Measurements from ENCODE around the gene CLMN.

The CLMN gene

GRCh38 chr14:95320955-95321600 is 1.4 kb upstream of the CLMN start:
- 0 out of 20 replicates have a peak overlapping the region, but pooled peaks of 1 of the 10 experiments have one; percentile 75 for H3K4me3 ChIP-seq
- H3K36me3 ChIP-seq, result no peaks in the 10 kb centered on the region
- H3K9me3 ChIP-seq (replicated peaks in 1 of 11), result peaks cover 0 to 3% (median 0%) of the 10 kb centered on the region in 11 experiments; a peak in 3 of 22 replicates
- peak overlapping the region in 4 of 11 experiments; percentile 24 to 77 (median 49); a peak in 4 of 22 replicates for H3K9ac ChIP-seq
- peaks cover 0 to 8% (median 0%) of the 10 kb centered on the region in 11 experiments; a peak in 1 of 22 replicates for H4K20me1 ChIP-seq
- peak overlapping the region; percentile 80 to 96 (median 89) for H3K4me2 ChIP-seq
- peaks cover 31 to 51% (median 43%) of the 10 kb centered on the region in 10 experiments for H3K4me1 ChIP-seq
- TF ChIP-seq Cebpa-rat (IDR thresholded peaks at IDR 0.05), result no peak
- H3K27ac ChIP-seq, result peak overlapping the region in 7 of 11 experiments; percentile 11 to 70 (median 54); a peak in 5 of 22 replicates
- H3K27me3 ChIP-seq, result no peaks in the 10 kb centered on the region; a peak in 1 of 22 replicates

DNA sequence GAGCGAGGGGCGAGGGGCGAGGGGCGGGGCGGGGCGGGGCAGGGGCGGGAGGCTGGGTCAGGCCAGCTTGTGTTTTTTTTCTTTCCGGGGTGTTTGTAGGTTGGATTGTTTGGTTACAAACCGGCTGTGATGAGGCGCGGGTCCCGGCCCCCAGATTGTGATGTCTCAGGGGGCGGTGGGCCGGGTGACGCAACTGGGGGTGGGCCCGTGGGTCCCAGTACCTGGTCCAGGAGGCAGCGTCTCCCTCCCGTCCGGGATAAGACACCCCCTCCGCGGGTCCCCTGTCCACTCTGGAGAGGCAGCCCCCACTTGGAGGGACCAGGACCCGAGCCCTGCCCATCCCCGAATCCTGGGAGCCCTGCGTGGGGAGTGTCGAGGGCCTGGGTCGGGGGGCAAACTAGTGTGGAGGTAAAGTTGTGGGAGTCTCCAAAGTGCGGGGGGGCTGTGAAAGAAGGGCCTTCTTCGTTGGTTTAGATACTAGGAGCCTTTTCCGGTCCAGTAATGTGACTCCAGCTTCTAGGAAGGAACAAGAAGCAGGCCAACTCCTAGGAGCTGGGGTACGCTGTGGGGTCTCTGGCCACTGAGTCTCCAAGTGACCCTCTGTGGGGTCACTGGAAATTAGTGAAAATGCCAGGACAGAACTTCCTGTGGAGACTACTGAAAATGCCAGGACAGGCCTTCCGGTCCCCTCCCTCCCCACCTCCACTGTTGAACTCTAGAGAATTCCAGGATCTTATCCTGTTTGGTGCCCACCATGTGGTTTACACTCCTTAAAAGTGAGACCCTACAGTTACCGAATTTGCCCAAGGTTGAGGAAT is 579 bp upstream of the CLMN start:
- peak overlapping the region; percentile 56 to 77 (median 70); a peak in 20 of 22 replicates for H3K9ac ChIP-seq

GRCh38 chr14:95318399-95319311 is 1.1 kb downstream of the CLMN start:
- H3K4me3 ChIP-seq, result peak overlapping the region; percentile 67 to 85 (median 75)
- H3K4me1 ChIP-seq, result peaks cover 53 to 75% (median 67%) of the 10 kb centered on the region in 10 experiments
- no peaks in the 10 kb centered on the region for H3K36me3 ChIP-seq
- TF ChIP-seq Cebpa-rat (IDR thresholded peaks at IDR 0.05), result no peak
- H3K4me2 ChIP-seq, result peak overlapping the region; percentile 84 to 100 (median 98)
- peak overlapping the region in 7 of 11 experiments; percentile 54 to 73 (median 68); a peak in 9 of 22 replicates for H3K27ac ChIP-seq
- H3K9ac ChIP-seq, result peak overlapping the region; percentile 68 to 84 (median 79); a peak in 20 of 22 replicates
- no peaks in the 10 kb centered on the region for H3K9me3 ChIP-seq (replicated peaks in 1 of 11)
- peaks cover 0 to 8% (median 0%) of the 10 kb centered on the region in 11 experiments; a peak in 2 of 22 replicates for H4K20me1 ChIP-seq
- no peaks in the 10 kb centered on the region; a peak in 1 of 22 replicates for H3K27me3 ChIP-seq

More for the DNA sequence above, 579 bp upstream of the CLMN start:
- Histone ChIP-seq H3K27ac (peak overlapping the region; percentile 33 to 71 (median 59); a peak in 18 of 22 replicates), H3K4me3 (peak overlapping the region; percentile 47 to 85 (median 58)), H3K4me1 (peaks cover 39 to 59% (median 50%) of the 10 kb centered on the region in 10 experiments), H3K4me2 (peak overlapping the region; percentile 80 to 96 (median 89)), H3K9me3 (replicated peaks in 1 of 11) (no peaks in the 10 kb centered on the region), H3K36me3 (no peaks in the 10 kb centered on the region), H3K27me3 (no peaks in the 10 kb centered on the region; a peak in 1 of 22 replicates), H4K20me1 (peaks cover 0 to 8% (median 0%) of the 10 kb centered on the region in 11 experiments; a peak in 1 of 22 replicates)
- TF ChIP-seq Cebpa-rat (IDR thresholded peaks at IDR 0.05), result no peak

DNA sequence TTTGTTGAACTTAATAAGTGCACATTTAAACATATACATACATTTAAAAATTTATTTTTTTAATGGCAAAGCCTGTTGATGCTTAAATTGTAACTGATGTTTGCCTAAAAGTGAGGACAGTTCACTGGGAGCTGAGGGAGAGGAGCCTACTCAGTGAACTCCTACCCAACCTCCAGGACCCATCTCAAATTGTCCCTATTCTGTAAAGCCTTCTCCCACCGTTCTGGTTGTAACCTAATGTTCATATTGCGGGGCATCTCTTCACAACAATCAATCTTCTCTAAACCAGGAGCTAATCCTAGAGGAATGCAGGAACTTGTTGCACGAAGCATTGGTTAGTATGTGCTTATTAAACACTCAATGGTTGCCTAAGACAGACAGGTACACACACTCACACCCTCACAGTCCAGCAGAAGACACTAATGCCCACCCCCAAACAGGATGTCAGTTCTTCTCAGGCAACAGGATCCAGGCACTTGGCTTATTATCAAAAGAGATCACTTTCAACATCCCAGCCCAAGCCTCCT is 1.8 kb downstream of the CLMN start:
- H3K4me1 ChIP-seq, result peaks cover 60 to 78% (median 72%) of the 10 kb centered on the region in 10 experiments
- H4K20me1 ChIP-seq, result peaks cover 0 to 8% (median 0%) of the 10 kb centered on the region in 11 experiments; a peak in 2 of 22 replicates
- H3K4me3 ChIP-seq, result no peak overlapping the region
- no peaks in the 10 kb centered on the region for H3K9me3 ChIP-seq (replicated peaks in 1 of 11)
- H3K36me3 ChIP-seq, result no peaks in the 10 kb centered on the region
- TF ChIP-seq Cebpa-rat (IDR thresholded peaks at IDR 0.05), result no peak
- no peak overlapping the region; a peak in 1 of 22 replicates for H3K9ac ChIP-seq
- no peaks in the 10 kb centered on the region; a peak in 1 of 22 replicates for H3K27me3 ChIP-seq
- H3K4me2 ChIP-seq, result peak overlapping the region in 9 of 11 experiments; percentile 84 to 100 (median 98); a peak in 10 of 22 replicates
- no peak overlapping the region for H3K27ac ChIP-seq

- H3K9ac ChIP-seq, result 0 out of 22 replicates have a peak overlapping the region, but pooled peaks of 1 of the 11 experiments have one; percentile 9
- H3K4me3 ChIP-seq, result no peak overlapping the region
- no peak for TF ChIP-seq Cebpa-rat (IDR thresholded peaks at IDR 0.05)
- H3K4me1 ChIP-seq, result peaks cover 61 to 83% (median 76%) of the 10 kb centered on the region in 10 experiments
- H3K27me3 ChIP-seq, result no peaks in the 10 kb centered on the region; a peak in 1 of 22 replicates
- H3K36me3 ChIP-seq, result no peaks in the 10 kb centered on the region
- no peaks in the 10 kb centered on the region for H3K9me3 ChIP-seq (replicated peaks in 1 of 11)
- peaks cover 0 to 8% (median 0%) of the 10 kb centered on the region in 11 experiments; a peak in 2 of 22 replicates for H4K20me1 ChIP-seq
- H3K27ac ChIP-seq, result no peak overlapping the region
- H3K4me2 ChIP-seq, result peak overlapping the region in 3 of 11 experiments; percentile 5 to 57 (median 7); a peak in 1 of 22 replicates
These were observed 2.9 kb downstream of the CLMN start for GRCh38 chr14:95316821-95317220.

- no peak overlapping the region for H3K9ac ChIP-seq
- no peaks in the 10 kb centered on the region; a peak in 1 of 22 replicates for H3K27me3 ChIP-seq
- H3K4me3 ChIP-seq, result no peak overlapping the region
- H3K9me3 ChIP-seq (replicated peaks in 1 of 11), result peaks cover 0 to 4% (median under 1%) of the 10 kb centered on the region in 11 experiments; a peak in 5 of 22 replicates
- no peak for TF ChIP-seq Cebpa-rat (IDR thresholded peaks at IDR 0.05)
- H3K4me1 ChIP-seq, result peaks cover 61 to 82% (median 77%) of the 10 kb centered on the region in 10 experiments
- H3K4me2 ChIP-seq, result peak overlapping the region in 7 of 11 experiments; percentile 57 to 75 (median 70); a peak in 14 of 22 replicates
- H3K27ac ChIP-seq, result peak overlapping the region in 3 of 11 experiments; percentile 62 to 67 (median 66); a peak in 3 of 22 replicates
- peaks cover 0 to 8% (median 0%) of the 10 kb centered on the region in 11 experiments; a peak in 2 of 22 replicates for H4K20me1 ChIP-seq
- H3K36me3 ChIP-seq, result peaks cover 0 to 2% (median 0%) of the 10 kb centered on the region in 11 experiments; a peak in 1 of 22 replicates
These were observed 4.1 kb downstream of the CLMN start for GRCh38 chr14:95315579-95315978.

GRCh38 chr14:95315156-95315555 is 4.6 kb downstream of the CLMN start:
- Histone ChIP-seq H3K27me3 (no peaks in the 10 kb centered on the region; a peak in 1 of 22 replicates), H3K27ac (peak overlapping the region in 4 of 11 experiments; percentile 59 to 67 (median 64); a peak in 6 of 22 replicates), H3K36me3 (peaks cover 0 to 5% (median 0%) of the 10 kb centered on the region in 11 experiments; a peak in 1 of 22 replicates), H4K20me1 (peaks cover 0 to 8% (median 0%) of the 10 kb centered on the region in 11 experiments; a peak in 2 of 22 replicates), H3K4me1 (peaks cover 56 to 78% (median 74%) of the 10 kb centered on the region in 10 experiments), H3K4me3 (no peak overlapping the region), H3K9ac (peak overlapping the region in 1 of 11 experiments; percentile 39; a peak in 1 of 22 replicates), H3K9me3 (replicated peaks in 1 of 11) (peaks cover 0 to 8% (median 4%) of the 10 kb centered on the region in 11 experiments; a peak in 8 of 22 replicates), H3K4me2 (peak overlapping the region; percentile 15 to 75 (median 67); a peak in 18 of 22 replicates)
- TF ChIP-seq Cebpa-rat (IDR thresholded peaks at IDR 0.05), result no peak
